IMR-90 (cell line): ENCODE measurements around the gene HINT2. TPM values are rescaled to one million over a fixed set of nuclear protein-coding genes. Genes with fewer than 3 reads are reported as not detected.

Experiments
- ATAC-seq: fragments of 200-7000 bp; cut with Tn5 transposase; 2 replicates; pipeline ENCODE4 v1.9.1; 2020; ENCODE audit warnings: low read depth, mild to moderate bottlenecking, moderate library complexity
- BruUV-seq: library from RNA; stranded (reverse); fragments of 400-500 nt; replicated peaks from 2 replicates; lab custom pipeline; 2021; lab: Mats Ljungman, UMichigan
- CTCF ChIA-PET: fragments of 300-600 bp; formaldehyde crosslinking; extraction: SDS; loops from one replicate; lab custom pipeline; 2021; ENCODE audit warnings: antibody characterized with exemption; lab: Yijun Ruan, JAX
- POLR2A ChIA-PET: fragments of 300-600 bp; sonication (Branson Sonifier 250); formaldehyde crosslinking; loops from one replicate; lab custom pipeline; 2022; ENCODE audit warnings: antibody characterized with exemption; ENCODE audit not compliant: unreplicated experiment; lab: Charles Lee
- DNase-seq: peaks from one replicate; pipeline ENCODE4 v3.0.0; 2013
- H2AFZ ChIP-seq: replicated peaks from 2 replicates; pipeline ENCODE3; 2013; ENCODE audit warnings: low read length, mild to moderate bottlenecking; ENCODE audit not compliant: poor library complexity
- H2AK5ac ChIP-seq: 2 replicates; pipeline ENCODE4 v1.6.1; 2013; ENCODE audit warnings: low read depth, low read length, inconsistent platforms
- H2AK9ac ChIP-seq: replicated peaks from 2 replicates; pipeline ENCODE3; 2013; ENCODE audit warnings: mild to moderate bottlenecking, low read depth, low read length, moderate library complexity; ENCODE audit not compliant: poor library complexity
- H2BK120ac ChIP-seq: 2 replicates; pipeline ENCODE4 v1.6.1; 2013; ENCODE audit warnings: low read depth, low read length, inconsistent platforms
- H2BK15ac ChIP-seq: 3 replicates; pipeline ENCODE4 v1.6.1; 2013; ENCODE audit warnings: low read depth, low read length, inconsistent platforms
- H2BK20ac ChIP-seq: 2 replicates; pipeline ENCODE4 v1.6.1; 2013; ENCODE audit warnings: low read depth, mild to moderate bottlenecking, inconsistent platforms, low read length, moderate library complexity
- H2BK5ac ChIP-seq: 2 replicates; pipeline ENCODE4 v1.6.1; 2013; ENCODE audit warnings: mild to moderate bottlenecking, low read depth, low read length, inconsistent platforms; ENCODE audit not compliant: poor library complexity, severe bottlenecking
- H3K14ac ChIP-seq: replicated peaks from 2 replicates; pipeline ENCODE4 v1.6.1; 2013; ENCODE audit warnings: low read depth, low read length, inconsistent platforms
- H3K18ac ChIP-seq: 2 replicates; pipeline ENCODE4 v1.6.1; 2013; ENCODE audit warnings: low read depth, low read length, control low read depth
- H3K23ac ChIP-seq: 2 replicates; pipeline ENCODE4 v1.6.1; 2013; ENCODE audit warnings: low read depth, low read length, inconsistent platforms
- H3K27ac ChIP-seq: 2 replicates; pipeline ENCODE4 v1.5.1; 2013; ENCODE audit warnings: mild to moderate bottlenecking, control low read depth, low read length; ENCODE audit not compliant: insufficient read depth
- H3K27me3 ChIP-seq: 2 replicates; pipeline ENCODE4 v1.6.1; 2013; ENCODE audit warnings: low read length; ENCODE audit not compliant: control insufficient read depth, insufficient read depth
- H3K36me3 ChIP-seq: 2 replicates; pipeline ENCODE4 v1.6.1; 2013; ENCODE audit warnings: low read length, mixed read lengths; ENCODE audit not compliant: control insufficient read depth, insufficient read depth
- H3K4ac ChIP-seq: 2 replicates; pipeline ENCODE4 v1.6.1; 2013; ENCODE audit warnings: low read depth, low read length, inconsistent platforms
- H3K4me1 ChIP-seq: 2 replicates; pipeline ENCODE4 v1.6.1; 2013; ENCODE audit warnings: low read length, mixed read lengths; ENCODE audit not compliant: control insufficient read depth, insufficient read depth
- H3K4me2 ChIP-seq: 2 replicates; pipeline ENCODE4 v1.6.1; 2013; ENCODE audit warnings: low read depth, mild to moderate bottlenecking, control low read depth, low read length, moderate library complexity
- H3K4me3 ChIP-seq: 2 replicates; pipeline ENCODE4 v1.5.1; 2013; ENCODE audit warnings: low read depth, mild to moderate bottlenecking, control low read depth, low read length, moderate library complexity; ENCODE audit not compliant: insufficient read depth
- H3K56ac ChIP-seq: 2 replicates; pipeline ENCODE4 v1.6.1; 2013; ENCODE audit warnings: low read length, inconsistent platforms; ENCODE audit not compliant: insufficient read depth; ENCODE audit errors: extremely low read depth
- H3K79me1 ChIP-seq, 2 experiments: 2 replicates each; pipeline ENCODE4 v1.6.1; 2013; ENCODE audit warnings: low read length in 2 of 2, inconsistent platforms in 1 of 2, low read depth in 1 of 2
- H3K9ac ChIP-seq: 2 replicates; pipeline ENCODE4 v1.6.1; 2013; ENCODE audit warnings: low read depth, low read length, control low read depth
- H3K9me1 ChIP-seq: 2 replicates; pipeline ENCODE4 v1.6.1; 2013; ENCODE audit warnings: low read length, inconsistent platforms; ENCODE audit not compliant: insufficient read depth
- H3K9me3 ChIP-seq: 2 replicates; pipeline ENCODE4 v1.6.1; 2013; ENCODE audit warnings: low read length; ENCODE audit not compliant: control insufficient read depth, insufficient read depth
- H4K20me1 ChIP-seq: 2 replicates; pipeline ENCODE4 v1.6.1; 2013; ENCODE audit warnings: low read length, inconsistent platforms; ENCODE audit not compliant: insufficient read depth
- H4K5ac ChIP-seq: 2 replicates; pipeline ENCODE4 v1.6.1; 2013; ENCODE audit warnings: mild to moderate bottlenecking, low read depth, low read length, control low read depth
- H4K8ac ChIP-seq, 2 experiments: 2 replicates each; pipeline ENCODE4 v1.6.1; 2013; ENCODE audit warnings: low read depth in 2 of 2, low read length in 2 of 2, control low read depth in 1 of 2, inconsistent platforms in 1 of 2
- H4K91ac ChIP-seq: 2 replicates; pipeline ENCODE4 v1.6.1; 2013; ENCODE audit warnings: low read depth, low read length, inconsistent platforms; ENCODE audit not compliant: insufficient read depth
- CTCF ChIP-seq: conservative IDR thresholded peaks from 2 replicates; pipeline ENCODE4 v1.5.1; 2012; ENCODE audit warnings: mild to moderate bottlenecking, low read depth, low read length, improper control_type of control experiment
- MXI1 ChIP-seq: IDR thresholded peaks from 2 replicates; pipeline ENCODE4 v1.6.1; 2012; ENCODE audit warnings: low read depth, mild to moderate bottlenecking, low read length, moderate library complexity, borderline replicate concordance
- NFE2L2 ChIP-seq: fragments of 150-350 bp; IDR thresholded peaks from 2 replicates; pipeline ENCODE4 v1.6.1; 2016; ENCODE audit warnings: low read depth, mild to moderate bottlenecking, low read length
- USF2 ChIP-seq: fragments of 150-350 bp; IDR thresholded peaks from 2 replicates; pipeline ENCODE4 v1.6.1; 2017; ENCODE audit warnings: mild to moderate bottlenecking, antibody characterized with exemption, low read length, low read depth
- WGBS, 2 experiments: methylation state at CpG; one replicate each; pipeline versions ENCODE4 v1.1.5 to v1.1.7; 2013; ENCODE audit warnings: missing lambda C conversion rate in 2 of 2; ENCODE audit not compliant: insufficient read length in 1 of 2; ENCODE audit errors: extremely low coverage in 2 of 2; 5-methylcytosine and 5-hydroxymethylcytosine counted together
- dilution Hi-C: fragments of 300-500 bp; cut with HindIII; formaldehyde crosslinking; loops from one replicate; pipeline ENCODE4 v1.14.3; 2018; ENCODE audit warnings: low sequenced_read_pairs; ENCODE audit not compliant: unreplicated experiment
- in situ Hi-C: fragments of 300-500 bp; cut with MboI; formaldehyde crosslinking; loops from 3 replicates; pipeline ENCODE4 v1.14.3; 2019; ENCODE audit warnings: low sequenced_read_pairs, inconsistent platforms, mixed read lengths
- intact Hi-C: fragments of 100-400 bp; cut with micrococcal nuclease; formaldehyde crosslinking; loops from 2 replicates; pipeline ENCODE4 v1.10.0; 2022
- polyA plus RNA-seq, 3 experiments: library from polyadenylated mRNA; depleted of rRNA; stranded (reverse); fragments of >200 nt; gene quantifications; 2 replicates each; pipeline ENCODE4 v1.2.3, GENCODE V29; 2012; ENCODE audit warnings: low replicate concordance in 1 of 3
- total RNA-seq: library from RNA; depleted of rRNA; stranded (reverse); fragments of >200 nt; gene quantifications from 2 replicates; pipeline ENCODE4 v1.2.3, GENCODE V29; 2012

The HINT2 gene
- total and polyA plus RNA-seq, 2 of the 4 experiments (the other 2 are of a cell fraction): 7.5 to 20.6 TPM

DNA sequence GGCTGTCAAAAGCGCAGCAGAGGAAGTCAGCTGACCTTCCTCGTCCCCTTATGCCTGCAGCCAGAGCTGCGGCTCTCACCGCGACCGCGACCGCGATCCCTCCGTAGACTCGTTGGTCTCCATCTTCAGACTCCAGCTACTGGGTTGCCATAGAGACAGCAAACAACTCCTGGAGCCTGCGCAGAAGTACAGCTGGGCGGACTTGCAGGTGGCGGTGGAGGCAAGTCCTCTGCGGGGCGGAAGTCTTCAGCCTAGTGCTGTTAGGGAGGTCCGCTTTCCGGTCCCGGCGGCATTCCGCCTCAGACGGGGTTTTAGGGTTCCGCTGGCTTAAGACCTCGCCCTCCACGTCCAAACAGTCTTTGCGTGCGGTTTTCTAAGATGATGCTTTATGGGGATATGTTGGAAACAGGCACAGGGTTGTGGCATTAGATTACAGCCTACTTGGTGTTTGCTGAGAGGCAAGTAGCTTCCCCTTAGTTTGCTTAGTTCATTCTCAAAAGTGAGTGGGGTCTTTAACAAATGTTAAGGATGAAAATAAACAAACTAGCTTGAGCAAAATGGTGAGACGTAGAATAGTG, 2.7 kb downstream of the HINT2 start, which contains the start of gene SPAG8:
Gene SPAG8 (minus strand): TSS at position 238 of the 578 bp plus-strand sequence. CDS start 115 bp downstream, at position 123.
- Histone ChIP-seq H3K56ac (peak within 1 kb of the TSS; percentile 61; the same call in 1 of the 2 replicates), H4K5ac (peak within 1 kb of the TSS; percentile 83), H2BK120ac (peak within 1 kb of the TSS; percentile 49; the same call in 1 of the 2 replicates), H3K9me1 (peaks cover 6% of the 10 kb centered on the region; the same call in 1 of the 2 replicates), H3K14ac (peak within 1 kb of the TSS; percentile 85), H2AK9ac (peak within 1 kb of the TSS; percentile 10), H2BK5ac (peak within 1 kb of the TSS; percentile 44), H3K23ac (peak within 1 kb of the TSS; percentile 59; the same call in 1 of the 2 replicates), H2BK20ac (no peak within 1 kb of the TSS), H2BK15ac (no peak within 1 kb of the TSS), H3K36me3 (peaks cover 14% of the 10 kb centered on the region), H4K20me1 (peaks cover 5% of the 10 kb centered on the region), H3K4me1 (no peaks in the 10 kb centered on the region; the same call in 1 of the 2 replicates), H3K27ac (peak within 1 kb of the TSS; percentile 24), H3K9me3 (no peaks in the 10 kb centered on the region), H3K9ac (peak within 1 kb of the TSS; percentile 39; the same call in 1 of the 2 replicates), H3K4ac (peak within 1 kb of the TSS; percentile 75), H2AFZ (peak within 1 kb of the TSS; percentile 91), H3K18ac (peak within 1 kb of the TSS; percentile 60; the same call in 1 of the 2 replicates), H3K4me2 (peak within 1 kb of the TSS; percentile 92), H3K4me3 (peak within 1 kb of the TSS; percentile 60), H4K8ac (peak within 1 kb of the TSS; percentile 97 to 100), H3K27me3 (no peaks in the 10 kb centered on the region), H3K79me1 (peaks cover 10 to 21% of the 10 kb centered on the region in 2 experiments; a peak in 3 of 4 replicates), H4K91ac (peak within 1 kb of the TSS; percentile 80), H2AK5ac (peak within 1 kb of the TSS; percentile 35; the same call in 1 of the 2 replicates)
- in situ Hi-C loops: no loop called here
- dilution Hi-C loops: no loop called here
- DNase-seq (peak; percentile 96), ATAC-seq (peak; percentile 70)
- 2% methylated on average over 10 of the region's 28 CpGs; no CpG with 5 or more reads in 1 of the 2 experiments for WGBS, 2 experiments
- ChIA-PET POLR2A (interaction anchor here (0.6 to 0.9 kb wide), 2 partner anchors 15 to 17 kb away, joined by 3 to 4 read pairs; no protein-coding TSS in a partner anchor), CTCF (interaction anchor here (0.8 to 1.3 kb wide), 4 partner anchors 14 to 134 kb away, joined by 3 to 4 read pairs (median 4); no protein-coding TSS in a partner anchor)
- TF ChIP-seq MXI1 (peak; percentile 60), NFE2L2 (no peak), CTCF (no peak), USF2 (peak; percentile 34)
- intact Hi-C loops: loop anchor here (2.0 to 10.0 kb wide), 2 partner anchors 21 to 157 kb away; partner anchors contain the start of genes CCDC107, NPR2, RMRP and SIT1
- BruUV-seq: no TSS peak
